HepG2 (cell line): ENCODE measurements around the gene KLHDC8B. TPM values are rescaled to one million over a fixed set of nuclear protein-coding genes. Genes with fewer than 3 reads are reported as not detected.
A peak's percentile ranks its signal among the peaks of the same experiment; 100 is the strongest.

Source experiments
- ATM ChIP-seq: fragments of 450-650 bp; IDR thresholded peaks from 2 replicates; pipeline ENCODE4 v1.7.1; 2017; ENCODE audit warnings: mild to moderate bottlenecking, borderline replicate concordance
- GATAD2A ChIP-seq: IDR thresholded peaks from 2 replicates; pipeline ENCODE4 v1.6.1; 2016
- GPN1 ChIP-seq: sonication (generic); formaldehyde crosslinking; IDR thresholded peaks from 2 replicates; pipeline ENCODE4 v1.5.1; 2020; ENCODE audit warnings: missing genetic modification reagents, borderline replicate concordance
- HIVEP1 ChIP-seq: sonication (generic); formaldehyde crosslinking; IDR thresholded peaks from 2 replicates; pipeline ENCODE4 v1.4.0; 2020; ENCODE audit warnings: mild to moderate bottlenecking, missing genetic modification reagents
- JDP2 ChIP-seq: sonication (generic); formaldehyde crosslinking; IDR thresholded peaks from 2 replicates; pipeline ENCODE4 v1.8.1; 2022; ENCODE audit warnings: missing genetic modification reagents, borderline replicate concordance
- KDM3A ChIP-seq: IDR thresholded peaks from 2 replicates; pipeline ENCODE4 v1.6.1; 2018; ENCODE audit warnings: low read depth, missing compliant biosample characterization
- KDM5B ChIP-seq: sonication (generic); formaldehyde crosslinking; IDR thresholded peaks from 2 replicates; pipeline ENCODE4 v1.4.0; 2020; ENCODE audit warnings: missing genetic modification reagents, mild to moderate bottlenecking, borderline replicate concordance
- KMT2A ChIP-seq: sonication (generic); formaldehyde crosslinking; IDR thresholded peaks from 2 replicates; pipeline ENCODE4 v1.4.0; 2020; ENCODE audit warnings: missing genetic modification reagents
- MAFG ChIP-seq: sonication (generic); formaldehyde crosslinking; IDR thresholded peaks from 2 replicates; pipeline ENCODE4 v1.5.1; 2020; ENCODE audit warnings: mild to moderate bottlenecking, missing genetic modification reagents
- NFRKB ChIP-seq: fragments of 450-650 bp; IDR thresholded peaks from 2 replicates; pipeline ENCODE4 v1.6.1; 2017
- NFYB ChIP-seq: sonication (generic); formaldehyde crosslinking; IDR thresholded peaks from 2 replicates; pipeline ENCODE4 v1.4.0; 2020; ENCODE audit warnings: missing genetic modification reagents
- NR2F6 ChIP-seq, 2 experiments: IDR thresholded peaks; 2 replicates each; pipeline ENCODE4 v1.6.1; 2016; ENCODE audit warnings: antibody characterized with exemption in 1 of 2, mild to moderate bottlenecking in 1 of 2
- SIX1 ChIP-seq: sonication (generic); formaldehyde crosslinking; IDR thresholded peaks from 2 replicates; pipeline ENCODE4 v1.4.0; 2020; ENCODE audit warnings: missing genetic modification reagents, borderline replicate concordance
- ZNF121 ChIP-seq: sonication (generic); formaldehyde crosslinking; IDR thresholded peaks from 2 replicates; pipeline ENCODE4 v1.5.0; 2020; ENCODE audit warnings: mild to moderate bottlenecking, missing genetic modification reagents
- ZNF253 ChIP-seq: sonication (generic); formaldehyde crosslinking; IDR thresholded peaks from 2 replicates; pipeline ENCODE4 v1.8.0; 2022; ENCODE audit warnings: mild to moderate bottlenecking, missing genetic modification reagents, borderline replicate concordance
- ZNF256 ChIP-seq: sonication (generic); formaldehyde crosslinking; conservative IDR thresholded peaks from 2 replicates; pipeline ENCODE4 v1.4.0; 2020; ENCODE audit warnings: missing genetic modification reagents
- ZNF660 ChIP-seq: sonication (generic); formaldehyde crosslinking; IDR thresholded peaks from 2 replicates; pipeline ENCODE4 v1.5.1; 2020; ENCODE audit warnings: mild to moderate bottlenecking, low read depth, missing genetic modification reagents, borderline replicate concordance
- polyA plus RNA-seq, 8 experiments: library from polyadenylated mRNA; depleted of rRNA in 3 of 8; stranded (reverse) in 7 of 8; unstranded in 1 of 8; fragments of >200 nt; fragmentation: Illumina TruSeq in 4 of 8; extraction: Trizol in 4 of 8; gene quantifications; 2 replicates each; pipeline versions ENCODE4 v1.2.1 to v1.2.3, GENCODE V29; 2011 to 2016; ENCODE audit warnings: low read depth in 4 of 8, missing spikeins in 1 of 8, mixed read lengths in 1 of 8; ENCODE audit not compliant: insufficient read depth in 1 of 8
- total RNA-seq, 5 experiments: library from RNA; depleted of rRNA; stranded (reverse); fragments of >200 nt; fragmentation: Illumina TruSeq; extraction: Trizol; gene quantifications; 2 replicates each; pipeline ENCODE4 v1.2.3, GENCODE V29; 2016; ENCODE audit warnings: low read depth in 1 of 5
- TF ChIP-seq, protein P1 (sequence below): sonication (generic); formaldehyde crosslinking; IDR thresholded peaks from 2 replicates; pipeline ENCODE4 v1.5.1; 2020; ENCODE audit warnings: mild to moderate bottlenecking, missing genetic modification reagents, borderline replicate concordance
- TF ChIP-seq, protein P2 (sequence below): sonication (generic); formaldehyde crosslinking; IDR thresholded peaks from 2 replicates; pipeline ENCODE4 v1.4.0; 2020; ENCODE audit warnings: missing genetic modification reagents, borderline replicate concordance
- TF ChIP-seq, protein P3 (sequence below), 2 experiments: fragments of 450-650 bp in 1 of 2; sonication (generic) in 1 of 2; formaldehyde crosslinking; IDR thresholded peaks; 2 replicates each; pipeline versions ENCODE4 v1.5.0 to v1.8.0; 2020 to 2022; ENCODE audit warnings: mild to moderate bottlenecking in 1 of 2, missing genetic modification reagents in 1 of 2
- TF ChIP-seq, protein P4 (sequence below): sonication (generic); formaldehyde crosslinking; IDR thresholded peaks from 2 replicates; pipeline ENCODE4 v1.5.1; 2020; ENCODE audit warnings: missing genetic modification reagents, mild to moderate bottlenecking, borderline replicate concordance

KLHDC8B gene
- total and polyA plus RNA-seq, 2 of the 13 experiments (the other 11 are each of a cell fraction or from before 2014, with no cell fraction given) = 17.2 to 17.8 TPM

DNA sequence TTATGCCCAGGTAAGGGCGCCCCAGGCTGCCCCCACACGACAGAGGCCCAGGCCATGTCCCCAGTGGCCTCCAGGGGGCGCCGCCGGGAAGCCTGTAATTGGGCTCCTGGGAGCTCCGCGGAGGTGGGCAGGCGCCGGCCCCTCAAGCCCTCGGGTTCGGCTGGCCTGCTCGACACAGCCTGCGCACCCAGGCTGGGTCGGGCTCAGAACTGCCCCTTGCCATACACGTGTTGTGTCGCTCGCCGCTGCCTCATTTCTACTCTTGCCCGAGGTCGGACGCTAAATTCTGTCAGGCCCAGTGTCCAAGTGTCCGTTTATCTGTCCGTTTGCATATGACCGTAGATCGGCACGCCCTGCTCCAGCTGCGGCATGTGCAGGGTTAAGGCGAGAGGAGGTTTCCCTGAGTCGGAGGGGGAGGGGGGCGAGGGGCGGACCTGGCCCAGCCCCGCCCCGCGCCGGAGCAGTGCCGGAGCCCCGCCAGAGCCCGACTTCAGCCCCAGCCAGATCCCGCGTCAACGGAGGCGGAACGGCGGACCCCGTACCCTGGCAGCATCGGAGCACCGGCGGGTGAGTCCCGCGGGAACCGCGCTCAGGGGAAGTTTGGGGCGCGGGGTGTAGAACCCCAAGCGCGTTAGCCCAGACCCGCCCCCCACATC is at the start of gene KLHDC8B (continued):
- TF ChIP-seq, protein P1, sequence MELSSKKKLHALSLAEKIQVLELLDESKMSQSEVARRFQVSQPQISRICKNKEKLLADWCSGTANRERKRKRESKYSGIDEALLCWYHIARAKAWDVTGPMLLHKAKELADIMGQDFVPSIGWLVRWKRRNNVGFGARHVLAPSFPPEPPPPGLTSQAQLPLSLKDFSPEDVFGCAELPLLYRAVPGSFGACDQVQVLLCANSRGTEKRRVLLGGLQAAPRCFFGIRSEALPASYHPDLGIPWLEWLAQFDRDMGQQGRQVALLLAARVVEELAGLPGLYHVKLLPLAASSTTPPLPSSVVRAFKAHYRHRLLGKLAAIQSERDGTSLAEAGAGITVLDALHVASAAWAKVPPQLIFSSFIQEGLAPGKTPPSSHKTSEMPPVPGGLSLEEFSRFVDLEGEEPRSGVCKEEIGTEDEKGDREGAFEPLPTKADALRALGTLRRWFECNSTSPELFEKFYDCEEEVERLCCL (CRISPR knock-in tag) = no peak
- TF ChIP-seq NFRKB = no peak
- TF ChIP-seq ZNF253 = no peak
- no peak for TF ChIP-seq JDP2 (CRISPR knock-in tag)
- no peak for TF ChIP-seq ATM
- TF ChIP-seq, protein P2, sequence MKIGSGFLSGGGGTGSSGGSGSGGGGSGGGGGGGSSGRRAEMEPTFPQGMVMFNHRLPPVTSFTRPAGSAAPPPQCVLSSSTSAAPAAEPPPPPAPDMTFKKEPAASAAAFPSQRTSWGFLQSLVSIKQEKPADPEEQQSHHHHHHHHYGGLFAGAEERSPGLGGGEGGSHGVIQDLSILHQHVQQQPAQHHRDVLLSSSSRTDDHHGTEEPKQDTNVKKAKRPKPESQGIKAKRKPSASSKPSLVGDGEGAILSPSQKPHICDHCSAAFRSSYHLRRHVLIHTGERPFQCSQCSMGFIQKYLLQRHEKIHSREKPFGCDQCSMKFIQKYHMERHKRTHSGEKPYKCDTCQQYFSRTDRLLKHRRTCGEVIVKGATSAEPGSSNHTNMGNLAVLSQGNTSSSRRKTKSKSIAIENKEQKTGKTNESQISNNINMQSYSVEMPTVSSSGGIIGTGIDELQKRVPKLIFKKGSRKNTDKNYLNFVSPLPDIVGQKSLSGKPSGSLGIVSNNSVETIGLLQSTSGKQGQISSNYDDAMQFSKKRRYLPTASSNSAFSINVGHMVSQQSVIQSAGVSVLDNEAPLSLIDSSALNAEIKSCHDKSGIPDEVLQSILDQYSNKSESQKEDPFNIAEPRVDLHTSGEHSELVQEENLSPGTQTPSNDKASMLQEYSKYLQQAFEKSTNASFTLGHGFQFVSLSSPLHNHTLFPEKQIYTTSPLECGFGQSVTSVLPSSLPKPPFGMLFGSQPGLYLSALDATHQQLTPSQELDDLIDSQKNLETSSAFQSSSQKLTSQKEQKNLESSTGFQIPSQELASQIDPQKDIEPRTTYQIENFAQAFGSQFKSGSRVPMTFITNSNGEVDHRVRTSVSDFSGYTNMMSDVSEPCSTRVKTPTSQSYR (CRISPR knock-in tag) = peak; percentile 92
- TF ChIP-seq MAFG (CRISPR knock-in tag) = no peak
- peak; percentile 77 for TF ChIP-seq GATAD2A
- TF ChIP-seq KMT2A = peak; percentile 61
- TF ChIP-seq GPN1 = no peak
- TF ChIP-seq NR2F6 (IDR thresholded peaks at IDR 0.05) = no peak
- 0 out of 2 replicates have a peak, but pooled peaks have one; percentile 23 for TF ChIP-seq NR2F6 (CRISPR knock-in tag; IDR thresholded peaks at IDR 0.05)
- TF ChIP-seq HIVEP1 (CRISPR knock-in tag) = peak; percentile 98
- peak; percentile 29; the same call in 1 of the 2 replicates for TF ChIP-seq KDM3A (CRISPR knock-in tag)
- TF ChIP-seq NFYB (CRISPR knock-in tag) = no peak
- TF ChIP-seq ZNF121 (CRISPR knock-in tag) = peak; percentile 31; the same call in 1 of the 2 replicates
- TF ChIP-seq, protein P3, sequence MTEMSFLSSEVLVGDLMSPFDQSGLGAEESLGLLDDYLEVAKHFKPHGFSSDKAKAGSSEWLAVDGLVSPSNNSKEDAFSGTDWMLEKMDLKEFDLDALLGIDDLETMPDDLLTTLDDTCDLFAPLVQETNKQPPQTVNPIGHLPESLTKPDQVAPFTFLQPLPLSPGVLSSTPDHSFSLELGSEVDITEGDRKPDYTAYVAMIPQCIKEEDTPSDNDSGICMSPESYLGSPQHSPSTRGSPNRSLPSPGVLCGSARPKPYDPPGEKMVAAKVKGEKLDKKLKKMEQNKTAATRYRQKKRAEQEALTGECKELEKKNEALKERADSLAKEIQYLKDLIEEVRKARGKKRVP (CRISPR knock-in tag; IDR thresholded peaks at IDR 0.05) = 0 out of 4 replicates have a peak, but pooled peaks of 1 of the 2 experiments have one; percentile 53
- no peak for TF ChIP-seq ZNF660 (CRISPR knock-in tag)
- TF ChIP-seq KDM5B (CRISPR knock-in tag) = peak; percentile 83
- no peak for TF ChIP-seq ZNF256
- no peak for TF ChIP-seq SIX1
- TF ChIP-seq, protein P4, sequence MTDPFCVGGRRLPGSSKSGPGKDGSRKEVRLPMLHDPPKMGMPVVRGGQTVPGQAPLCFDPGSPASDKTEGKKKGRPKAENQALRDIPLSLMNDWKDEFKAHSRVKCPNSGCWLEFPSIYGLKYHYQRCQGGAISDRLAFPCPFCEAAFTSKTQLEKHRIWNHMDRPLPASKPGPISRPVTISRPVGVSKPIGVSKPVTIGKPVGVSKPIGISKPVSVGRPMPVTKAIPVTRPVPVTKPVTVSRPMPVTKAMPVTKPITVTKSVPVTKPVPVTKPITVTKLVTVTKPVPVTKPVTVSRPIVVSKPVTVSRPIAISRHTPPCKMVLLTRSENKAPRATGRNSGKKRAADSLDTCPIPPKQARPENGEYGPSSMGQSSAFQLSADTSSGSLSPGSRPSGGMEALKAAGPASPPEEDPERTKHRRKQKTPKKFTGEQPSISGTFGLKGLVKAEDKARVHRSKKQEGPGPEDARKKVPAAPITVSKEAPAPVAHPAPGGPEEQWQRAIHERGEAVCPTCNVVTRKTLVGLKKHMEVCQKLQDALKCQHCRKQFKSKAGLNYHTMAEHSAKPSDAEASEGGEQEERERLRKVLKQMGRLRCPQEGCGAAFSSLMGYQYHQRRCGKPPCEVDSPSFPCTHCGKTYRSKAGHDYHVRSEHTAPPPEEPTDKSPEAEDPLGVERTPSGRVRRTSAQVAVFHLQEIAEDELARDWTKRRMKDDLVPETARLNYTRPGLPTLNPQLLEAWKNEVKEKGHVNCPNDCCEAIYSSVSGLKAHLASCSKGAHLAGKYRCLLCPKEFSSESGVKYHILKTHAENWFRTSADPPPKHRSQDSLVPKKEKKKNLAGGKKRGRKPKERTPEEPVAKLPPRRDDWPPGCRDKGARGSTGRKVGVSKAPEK = no peak
